SK-N-SH (cell line): Measurements from ENCODE around the gene PRDM10.

Experiments
- CHD2 ChIP-seq: fragments of 150-350 bp; IDR thresholded peaks from 2 replicates; pipeline ENCODE4 v1.6.1; 2018; ENCODE audit warnings: low read length; ENCODE audit not compliant: partially characterized antibody
- CTCF ChIP-seq: fragments of 200-600 bp; sonication (generic); IDR thresholded peaks from 2 replicates; pipeline ENCODE4 v1.6.1; 2017; ENCODE audit warnings: antibody characterized with exemption, mild to moderate bottlenecking, moderate library complexity
- EZH2phosphoT487 ChIP-seq: fragments of 200-600 bp; sonication (generic); IDR thresholded peaks from 2 replicates; pipeline ENCODE4 v1.6.1; 2017; ENCODE audit warnings: low read depth, mixed run types, mild to moderate bottlenecking, antibody characterized with exemption, moderate library complexity, borderline replicate concordance
- MXI1 ChIP-seq: IDR thresholded peaks from 2 replicates; pipeline ENCODE4 v1.6.1; 2012; ENCODE audit warnings: mild to moderate bottlenecking, low read depth, low read length, improper control_type of control experiment
- POLR2AphosphoS5 ChIP-seq: IDR thresholded peaks from 2 replicates; pipeline ENCODE4 v1.6.1; 2012; ENCODE audit warnings: low read depth, low read length
- RFX5 ChIP-seq: IDR thresholded peaks from 2 replicates; pipeline ENCODE4 v1.6.1; 2012; ENCODE audit warnings: mild to moderate bottlenecking, improper control_type of control experiment, low read length
- SIN3A ChIP-seq: IDR thresholded peaks from 2 replicates; pipeline ENCODE4 v1.6.1; 2012; ENCODE audit warnings: low read depth, mild to moderate bottlenecking, low read length, moderate library complexity, borderline replicate concordance
- TAF1 ChIP-seq: IDR thresholded peaks from 2 replicates; pipeline ENCODE4 v1.6.1; 2012; ENCODE audit warnings: low read depth, mild to moderate bottlenecking, low read length, moderate library complexity, borderline replicate concordance

DNA sequence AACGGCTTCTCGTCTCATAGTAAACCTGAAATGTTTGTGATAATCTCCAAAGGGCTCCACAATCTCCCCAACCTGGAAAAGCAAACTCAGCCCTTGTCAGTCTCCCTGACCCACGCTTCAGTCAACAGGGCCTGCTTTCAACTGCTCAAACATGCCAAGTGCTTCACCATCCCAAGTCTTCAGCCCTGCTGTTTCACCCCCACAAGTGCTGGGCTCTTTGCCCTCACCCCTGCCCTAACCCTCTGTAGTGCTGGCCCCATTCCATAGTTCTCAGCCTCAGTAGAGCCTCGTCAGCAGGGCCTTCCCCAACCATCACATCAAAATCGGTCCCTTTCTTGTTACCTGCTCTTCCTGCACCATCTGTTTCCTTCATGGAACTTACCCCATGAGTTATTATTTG lies 63.9 kb downstream of the PRDM10 start:
- TF ChIP-seq CTCF (no peak), TAF1 (no peak), EZH2phosphoT487 (no peak), POLR2AphosphoS5 (no peak), RFX5 (no peak), CHD2 (no peak), SIN3A (no peak), MXI1 (no peak)
